CD4-positive, alpha-beta memory T cell (primary cell): ENCODE results near the gene PALM3. TPM values are rescaled to one million over a fixed set of nuclear protein-coding genes. Genes with fewer than 3 reads are reported as not detected.
"Not testable (repeated sequence)": the region's sequence is repeated elsewhere in the genome, so short reads cannot be mapped to it uniquely, and the experiment has no call there.

Source experiments
- CTCF ChIA-PET: fragments of 350-600 bp; sonication (Branson Sonifier 250); formaldehyde crosslinking; loops from one replicate; lab custom pipeline; 2021; ENCODE audit warnings: inconsistent platforms; ENCODE audit not compliant: partially characterized antibody; lab: Charles Lee
- POLR2A ChIA-PET: fragments of 350-600 bp; sonication (Branson Sonifier 250); formaldehyde crosslinking; loops from one replicate; lab custom pipeline; 2021; ENCODE audit not compliant: partially characterized antibody; lab: Charles Lee
- DNase-seq, 5 donors: peaks; one replicate each; pipeline versions ENCODE4 v3.0.0 to v3.0.0-alpha.2; 2020 to 2022; ENCODE audit warnings: mixed read lengths in 1 of 5
- H3K27ac ChIP-seq: one replicate; pipeline ENCODE4 v1.7.0; 2013; ENCODE audit warnings: low read depth, low read length
- H3K27me3 ChIP-seq: 2 replicates; pipeline ENCODE4 v1.7.0; 2013; ENCODE audit warnings: mild to moderate bottlenecking, low read length, moderate library complexity; ENCODE audit not compliant: insufficient read depth
- H3K36me3 ChIP-seq: 2 replicates; pipeline ENCODE4 v1.7.0; 2013; ENCODE audit warnings: mild to moderate bottlenecking, low read length, moderate library complexity; ENCODE audit not compliant: insufficient read depth
- H3K4me1 ChIP-seq: 2 replicates; pipeline ENCODE4 v1.7.0; 2013; ENCODE audit warnings: mild to moderate bottlenecking, low read length, moderate library complexity; ENCODE audit not compliant: insufficient read depth
- H3K4me3 ChIP-seq, 2 donors: one replicate each; pipeline ENCODE4 v1.7.0; 2013; ENCODE audit warnings: low read length in 2 of 2, mild to moderate bottlenecking in 1 of 2
- H3K9me3 ChIP-seq, 2 donors: one replicate each; pipeline ENCODE4 v1.7.0; 2013; ENCODE audit warnings: low read length in 2 of 2, control low read depth in 1 of 2; ENCODE audit not compliant: control insufficient read depth in 1 of 2
- H3K27ac Mint-ChIP-seq, 7 donors: one replicate each; pipeline ENCODE4 v1.8.0; 2020 to 2021; ENCODE audit warnings: mixed read lengths in 7 of 7, mild to moderate bottlenecking in 6 of 7, inconsistent platforms in 3 of 7, moderate library complexity in 3 of 7
- H3K27me3 Mint-ChIP-seq, 2 donors: one replicate each; pipeline ENCODE4 v1.8.0; 2020 to 2021; ENCODE audit warnings: mixed read lengths in 2 of 2
- H3K36me3 Mint-ChIP-seq, 2 donors: one replicate each; pipeline ENCODE4 v1.8.0; 2020 to 2021; ENCODE audit warnings: mixed read lengths in 2 of 2, inconsistent platforms in 1 of 2, mild to moderate bottlenecking in 1 of 2
- H3K4me1 Mint-ChIP-seq, 4 donors: one replicate each; pipeline ENCODE4 v1.8.0; 2020 to 2021; ENCODE audit warnings: mixed read lengths in 4 of 4, mild to moderate bottlenecking in 1 of 4
- H3K4me3 Mint-ChIP-seq, 8 donors: one replicate each; pipeline ENCODE4 v1.8.0; 2020 to 2021; ENCODE audit warnings: mixed read lengths in 8 of 8, mild to moderate bottlenecking in 7 of 8, moderate library complexity in 6 of 8, inconsistent platforms in 3 of 8
- H3K9me3 Mint-ChIP-seq, 8 donors: one replicate each; pipeline ENCODE4 v1.8.0; 2020 to 2021; ENCODE audit warnings: mixed read lengths in 8 of 8, mild to moderate bottlenecking in 5 of 8, inconsistent platforms in 3 of 8, moderate library complexity in 1 of 8
- intact Hi-C: fragments of 100-400 bp; cut with micrococcal nuclease; formaldehyde crosslinking; loops from one replicate; pipeline ENCODE4 v1.15.1; 2023
- polyA plus RNA-seq, 2 donors: library from polyadenylated mRNA; unstranded; fragments of 300-500 nt; fragmentation: Illumina TruSeq; gene quantifications; one replicate each; pipeline ENCODE4 v1.2.3, GENCODE V29; 2021
- total RNA-seq, 2 experiments: library from RNA; stranded (reverse); gene quantifications; one replicate each; pipeline ENCODE4 v1.2.3, GENCODE V29; 2021

Gene PALM3
- total and polyA plus RNA-seq, 4 experiments from 2014 or later = not detected

DNA sequence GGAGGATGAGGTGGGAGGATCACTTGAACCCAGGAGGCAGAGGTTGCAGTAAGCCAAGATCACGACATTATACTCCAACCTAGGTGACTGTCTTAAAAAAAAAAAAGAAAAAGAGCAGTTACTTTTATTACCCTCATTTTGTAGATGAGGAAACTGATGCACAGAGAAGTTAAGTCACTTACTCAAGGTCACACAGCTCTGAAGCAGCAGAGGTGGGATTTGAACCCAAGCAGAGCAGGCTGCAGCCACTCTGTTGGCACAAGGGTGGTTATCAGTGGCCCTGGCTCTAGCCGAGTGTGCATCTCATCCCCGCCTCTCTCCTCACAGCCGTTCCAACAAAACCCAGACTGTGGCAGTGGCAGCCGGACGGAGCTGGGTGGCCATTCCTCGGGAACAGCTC is 22.7 kb downstream of the PALM3 start:
- DNase-seq = no peak
- POLR2A ChIA-PET = no interaction called here
- peak overlapping the region in 4 of 7 donors; percentile 23 to 69 (median 60) for H3K27ac Mint-ChIP-seq

DNA sequence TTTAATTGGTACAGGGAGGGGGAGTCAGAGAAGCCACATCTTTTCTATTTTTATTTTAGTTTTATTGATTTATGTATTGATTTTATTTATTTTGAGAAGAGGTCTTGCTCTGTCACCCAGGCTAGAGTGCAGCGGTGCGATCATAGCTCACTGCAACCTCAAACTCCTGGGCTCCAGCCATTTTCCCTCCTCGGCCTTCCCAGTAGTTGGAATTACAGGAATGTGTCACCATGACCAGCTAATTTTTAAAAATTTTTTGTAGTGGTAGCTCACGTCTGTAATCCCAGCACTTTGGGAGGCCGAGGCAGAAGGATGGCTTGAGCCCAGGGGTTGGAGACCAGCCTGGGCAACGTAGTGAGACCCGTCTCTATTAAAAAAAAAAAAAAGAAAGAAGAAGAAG is 26.2 kb downstream of the PALM3 start:
- Histone ChIP-seq H3K9me3 (no peaks in the 10 kb centered on the region), H3K4me3 (no peak overlapping the region), H3K27me3 (no peaks in the 10 kb centered on the region), H3K4me1 (peaks cover 23% of the 10 kb centered on the region), H3K27ac (no peak overlapping the region), H3K36me3 (peaks cover 19% of the 10 kb centered on the region)
- H3K4me1 Mint-ChIP-seq = peaks cover 21 to 45% (median 31%) of the 10 kb centered on the region in 4 donors
- ChIA-PET POLR2A (interaction anchor here (0.7 kb wide), 1 partner anchor 94 kb away, joined by 3 read pairs; no protein-coding TSS in a partner anchor), CTCF (interaction anchor here (1.0 to 2.8 kb wide), 4 partner anchors 13 to 155 kb away, joined by 3 to 17 read pairs (median 4); no protein-coding TSS in a partner anchor)
- no peaks in the 10 kb centered on the region for H3K27me3 Mint-ChIP-seq
- peak overlapping the region in 1 of 7 donors; percentile 46 for H3K27ac Mint-ChIP-seq
- no peak overlapping the region for H3K4me3 Mint-ChIP-seq
- H3K36me3 Mint-ChIP-seq = peaks cover 12 to 52% of the 10 kb centered on the region in 2 donors
- intact Hi-C loops = no loop called here
- no peak for DNase-seq
- H3K9me3 Mint-ChIP-seq = peaks cover 0 to 1% (median 0%) of the 10 kb centered on the region in 8 donors

More for the DNA sequence above, 22.7 kb downstream of the PALM3 start:
- Histone ChIP-seq H3K4me1 (peaks cover 18% of the 10 kb centered on the region), H3K36me3 (peaks cover 39% of the 10 kb centered on the region), H3K4me3 (no peak overlapping the region), H3K27ac (no peak overlapping the region), H3K9me3 (no peaks in the 10 kb centered on the region), H3K27me3 (no peaks in the 10 kb centered on the region)
- Mint-ChIP-seq H3K36me3 (peaks cover 19 to 57% of the 10 kb centered on the region in 2 donors), H3K27me3 (no peaks in the 10 kb centered on the region), H3K4me1 (peaks cover 10 to 39% (median 18%) of the 10 kb centered on the region in 4 donors), H3K9me3 (peaks cover 0 to 1% (median 0%) of the 10 kb centered on the region in 8 donors), H3K4me3 (peak overlapping the region in 1 of 8 donors; percentile 59)
- CTCF ChIA-PET = interaction anchor here (1.2 kb wide), 1 partner anchor 9 kb away, joined by 4 read pairs; no protein-coding TSS in a partner anchor
- intact Hi-C loops = no loop called here

DNA sequence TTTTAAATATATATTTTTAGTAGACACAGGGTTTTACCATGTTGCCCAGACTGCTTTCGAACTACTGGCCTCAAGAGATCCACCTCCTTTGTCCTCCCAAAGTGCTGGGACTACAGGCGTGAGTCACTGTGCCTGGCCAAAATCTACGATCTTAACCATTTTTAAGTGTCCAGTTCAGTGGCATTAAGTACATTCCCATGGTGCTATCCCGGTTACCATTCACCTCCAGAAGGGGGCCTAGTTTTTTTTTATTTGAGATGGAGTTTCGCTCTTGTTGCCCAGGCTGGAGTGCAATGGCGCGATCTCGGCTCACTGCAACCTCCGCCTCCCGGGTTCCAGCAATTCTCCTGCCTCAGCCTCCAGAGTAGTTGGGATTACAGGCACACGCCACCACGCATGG is 26.7 kb downstream of the PALM3 start:
- DNase-seq, H3K27me3 ChIP-seq, H3K9me3 ChIP-seq, H3K4me3 ChIP-seq, H3K9me3 Mint-ChIP-seq, H3K27me3 Mint-ChIP-seq, H3K27ac ChIP-seq, intact Hi-C loops: not testable (repeated sequence)
- H3K4me3 Mint-ChIP-seq = peak overlapping the region in 4 of 8 donors; percentile 8 to 35 (median 20)
- peaks cover 22 to 49% (median 35%) of the 10 kb centered on the region in 4 donors for H3K4me1 Mint-ChIP-seq
- peaks cover 16% of the 10 kb centered on the region for H3K36me3 ChIP-seq
- H3K36me3 Mint-ChIP-seq = peaks cover 12 to 49% of the 10 kb centered on the region in 2 donors
- H3K4me1 ChIP-seq = peaks cover 29% of the 10 kb centered on the region
- ChIA-PET POLR2A (interaction anchor here (0.7 to 6.4 kb wide), 2 partner anchors 50 to 94 kb away, joined by 3 to 117 read pairs; no protein-coding TSS in a partner anchor), CTCF (interaction anchor here (0.6 to 2.8 kb wide), 5 partner anchors 12 to 155 kb away, joined by 3 to 17 read pairs (median 4); no protein-coding TSS in a partner anchor)
- H3K27ac Mint-ChIP-seq = peak overlapping the region in 2 of 7 donors; percentile 19 to 51

DNA sequence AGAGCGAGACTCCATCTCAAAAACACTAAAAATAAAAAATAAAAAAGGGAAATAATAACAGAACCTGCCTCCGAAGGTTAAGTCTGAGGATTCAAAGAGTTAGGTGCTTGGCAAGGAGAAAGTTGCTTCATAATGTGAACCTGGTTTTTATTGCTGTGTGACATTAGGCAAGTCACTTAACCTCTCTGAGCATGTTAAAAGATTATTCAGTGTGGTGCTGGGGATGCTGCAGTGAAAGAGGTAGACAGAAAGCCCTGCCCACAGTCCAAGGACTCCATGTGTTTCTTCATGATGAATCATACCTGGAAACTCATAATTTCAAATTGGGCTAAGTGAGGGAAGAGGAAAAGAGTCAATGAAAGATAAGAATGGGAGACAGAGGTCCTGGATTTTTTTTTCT is 27.9 kb downstream of the PALM3 start:
- Mint-ChIP-seq H3K4me1 (peaks cover 24 to 53% (median 38%) of the 10 kb centered on the region in 4 donors), H3K9me3 (peaks cover 0 to 1% (median 0%) of the 10 kb centered on the region in 8 donors), H3K36me3 (peaks cover 9 to 38% of the 10 kb centered on the region in 2 donors), H3K4me3 (peak overlapping the region; percentile 46 to 74 (median 63)), H3K27ac (peak overlapping the region; percentile 38 to 89 (median 77)), H3K27me3 (no peaks in the 10 kb centered on the region)
- ChIA-PET CTCF (interaction anchor here (1.4 to 1.8 kb wide), 3 partner anchors 9 to 153 kb away, joined by 4 to 5 read pairs (median 4); no protein-coding TSS in a partner anchor), POLR2A (interaction anchor here (0.8 to 8.0 kb wide), 3 partner anchors 23 to 49 kb away, joined by 3 to 225 read pairs (median 117); partner anchors contain the start of gene RFX1)
- no peak for DNase-seq
- intact Hi-C loops = loop anchor here (2.0 kb wide), 2 partner anchors 39 to 131 kb away; partner anchors contain the start of gene MISP3
- no peak overlapping the region for H3K4me3 ChIP-seq
- H3K4me1 ChIP-seq = peaks cover 30% of the 10 kb centered on the region
- H3K27ac ChIP-seq = no peak overlapping the region
- no peaks in the 10 kb centered on the region for H3K9me3 ChIP-seq
- no peaks in the 10 kb centered on the region for H3K27me3 ChIP-seq
- peaks cover 4% of the 10 kb centered on the region for H3K36me3 ChIP-seq

DNA sequence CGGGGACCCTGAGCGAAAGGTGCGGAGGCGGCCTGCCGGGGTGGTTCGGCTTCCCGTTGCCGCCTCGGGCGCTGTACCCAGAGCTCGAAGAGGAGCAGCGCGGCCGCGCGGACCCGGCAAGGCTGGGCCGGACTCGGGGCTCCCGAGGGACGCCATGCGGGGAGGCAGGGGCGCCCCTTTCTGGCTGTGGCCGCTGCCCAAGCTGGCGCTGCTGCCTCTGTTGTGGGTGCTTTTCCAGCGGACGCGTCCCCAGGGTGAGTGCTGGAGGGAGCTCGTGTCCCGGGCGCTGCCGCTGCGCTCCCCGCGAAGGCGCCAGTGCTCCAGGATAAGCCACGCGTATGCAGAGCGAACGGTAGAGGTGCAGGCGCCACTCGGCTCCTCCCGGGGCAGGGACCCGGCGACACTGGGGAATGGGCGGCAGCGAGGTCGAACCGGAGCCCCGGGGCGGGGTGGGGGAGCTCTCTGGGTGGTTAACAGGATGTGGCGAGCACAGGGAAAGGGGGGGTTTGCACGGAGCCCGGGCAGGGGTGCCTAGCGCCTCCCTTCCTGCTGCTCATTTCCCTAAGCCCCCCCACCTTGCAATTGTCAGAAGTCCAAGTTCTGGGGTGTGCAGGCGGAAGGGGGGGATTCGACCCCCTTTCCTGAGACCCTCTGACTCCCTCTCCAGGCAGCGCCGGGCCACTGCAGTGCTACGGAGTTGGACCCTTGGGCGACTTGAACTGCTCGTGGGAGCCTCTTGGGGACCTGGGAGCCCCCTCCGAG is 30.0 kb downstream of the PALM3 start, which contains the start of gene IL27RA:
TSS of gene IL27RA (plus strand) at position 44 of the 762 bp plus-strand sequence. CDS start at position 155, 111 bp downstream.
- H3K9me3 ChIP-seq = no peaks in the 10 kb centered on the region
- CTCF ChIA-PET = interaction anchor here (0.6 to 3.6 kb wide), 20 partner anchors 8 to 152 kb away, joined by 3 to 15 read pairs (median 4); partner anchors contain the start of genes DCAF15 and MISP3
- H3K27ac ChIP-seq = peak within 1 kb of the TSS; percentile 96
- Mint-ChIP-seq H3K36me3 (peaks cover 9 to 22% of the 10 kb centered on the region in 2 donors), H3K4me1 (peaks cover 23 to 56% (median 37%) of the 10 kb centered on the region in 4 donors), H3K9me3 (peaks cover 0 to 2% (median 0%) of the 10 kb centered on the region in 8 donors), H3K27ac (peak within 1 kb of the TSS; percentile 93 to 99 (median 98)), H3K4me3 (peak within 1 kb of the TSS; percentile 89 to 97 (median 94)), H3K27me3 (no peaks in the 10 kb centered on the region)
- DNase-seq = peak; percentile 84 to 88 (median 87)
- POLR2A ChIA-PET = interaction anchor here (0.5 to 8.0 kb wide), 59 partner anchors 9 to 1087 kb away, joined by 3 to 225 read pairs (median 5); partner anchors contain the start of genes ASF1B, BRME1, C19orf53 and CC2D1A
- H3K36me3 ChIP-seq = no peaks in the 10 kb centered on the region
- H3K27me3 ChIP-seq = no peaks in the 10 kb centered on the region
- H3K4me3 ChIP-seq = peak within 1 kb of the TSS; percentile 70 to 97
- H3K4me1 ChIP-seq = peaks cover 30% of the 10 kb centered on the region
- intact Hi-C loops = loop anchor here (1.0 to 2.0 kb wide), 5 partner anchors 26 to 152 kb away; partner anchors contain the start of genes MISP3 and RFX1

DNA sequence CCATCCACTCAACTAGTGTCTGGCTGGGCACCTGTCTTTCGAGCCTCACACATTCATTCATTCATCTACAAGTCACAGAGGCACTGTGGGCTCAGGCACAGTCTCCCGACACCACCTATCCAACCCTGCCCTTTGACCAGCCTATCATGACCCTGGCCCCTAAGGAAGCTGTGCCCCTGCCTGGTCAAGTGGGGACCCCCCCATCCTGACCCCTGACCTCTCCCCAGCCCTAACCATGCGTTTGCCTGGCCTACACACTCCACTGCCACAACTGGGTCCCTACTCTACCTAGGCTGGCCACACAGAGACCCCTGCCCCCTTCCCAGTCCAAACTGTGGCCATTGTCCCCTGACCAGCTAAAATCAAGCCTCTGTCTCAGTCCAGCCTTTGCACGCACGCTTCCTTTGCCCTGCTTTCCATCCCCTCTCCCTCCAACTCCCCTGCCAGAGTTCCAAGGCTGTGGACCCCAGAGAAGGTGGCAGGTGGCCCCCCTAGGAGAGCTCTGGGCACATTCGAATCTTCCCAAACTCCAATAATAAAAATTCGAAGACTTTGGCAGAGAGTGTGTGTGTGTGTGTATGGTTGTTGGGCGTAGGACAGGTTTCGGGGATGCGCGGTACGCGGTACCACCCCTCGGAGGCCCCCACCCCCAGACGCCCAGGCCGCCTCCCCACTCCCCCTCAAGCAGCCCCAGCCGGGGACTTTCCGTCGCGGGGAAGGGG is 30.7 kb downstream of the PALM3 start:
- no peaks in the 10 kb centered on the region for H3K27me3 Mint-ChIP-seq
- peak in 4 of 5 donors; percentile 82 to 88 (median 85) for DNase-seq
- peaks cover 35% of the 10 kb centered on the region for H3K4me1 ChIP-seq

More for the DNA sequence above, 30.7 kb downstream of the PALM3 start:
- Mint-ChIP-seq H3K27ac (peak overlapping the region; percentile 93 to 99 (median 98)), H3K4me1 (peaks cover 21 to 52% (median 35%) of the 10 kb centered on the region in 4 donors), H3K36me3 (peaks cover 5 to 15% of the 10 kb centered on the region in 2 donors), H3K9me3 (peaks cover 0 to 2% (median 0%) of the 10 kb centered on the region in 8 donors), H3K4me3 (peak overlapping the region; percentile 89 to 97 (median 94))
- Histone ChIP-seq H3K36me3 (no peaks in the 10 kb centered on the region), H3K9me3 (no peaks in the 10 kb centered on the region), H3K27ac (peak overlapping the region; percentile 96), H3K27me3 (no peaks in the 10 kb centered on the region), H3K4me3 (peak overlapping the region; percentile 70 to 97)
- intact Hi-C loops = no loop called here
- ChIA-PET CTCF (interaction anchor here (0.6 to 3.6 kb wide), 20 partner anchors 9 to 151 kb away, joined by 3 to 15 read pairs (median 4); partner anchors contain the start of genes DCAF15 and MISP3), POLR2A (interaction anchor here (0.8 to 8.0 kb wide), 56 partner anchors 9 to 867 kb away, joined by 3 to 225 read pairs (median 5); partner anchors contain the start of genes ASF1B, BRME1, C19orf53 and CC2D1A)
